Trophoblast cell (in vitro differentiated cells and primary cell): Measurements from ENCODE around the gene ADCK2.

Experiments
- DNase-seq, 2 donors: peaks; one replicate each; pipeline ENCODE4 v3.0.0-alpha.2; 2016
- H2AFZ ChIP-seq: 2 replicates; pipeline ENCODE4 v1.6.1; 2013; ENCODE audit warnings: low read length, moderate library complexity, mild to moderate bottlenecking; ENCODE audit not compliant: insufficient read depth, poor library complexity
- H2AK5ac ChIP-seq: 2 replicates; pipeline ENCODE4 v1.6.1; 2013; ENCODE audit warnings: mild to moderate bottlenecking, low read length
- H2BK120ac ChIP-seq: 2 replicates; pipeline ENCODE4 v1.6.1; 2013; ENCODE audit warnings: low read length, mild to moderate bottlenecking, moderate library complexity; ENCODE audit not compliant: insufficient read depth, poor library complexity
- H2BK12ac ChIP-seq: 2 replicates; pipeline ENCODE4 v1.6.1; 2013; ENCODE audit warnings: mild to moderate bottlenecking, low read length, moderate library complexity
- H2BK5ac ChIP-seq: 2 replicates; pipeline ENCODE4 v1.6.1; 2013; ENCODE audit warnings: low read length, low read depth, moderate library complexity, mild to moderate bottlenecking; ENCODE audit not compliant: poor library complexity
- H3K14ac ChIP-seq: 2 replicates; pipeline ENCODE4 v1.6.1; 2013; ENCODE audit warnings: mild to moderate bottlenecking, low read length
- H3K18ac ChIP-seq: 2 replicates; pipeline ENCODE4 v1.6.1; 2013; ENCODE audit warnings: mild to moderate bottlenecking, low read length
- H3K23ac ChIP-seq: 2 replicates; pipeline ENCODE4 v1.6.1; 2013; ENCODE audit warnings: low read length
- H3K27ac ChIP-seq: 2 replicates; pipeline ENCODE4 v1.5.1; 2013; ENCODE audit warnings: low read depth, mild to moderate bottlenecking, inconsistent platforms, low read length, moderate library complexity
- H3K27me3 ChIP-seq: 2 replicates; pipeline ENCODE4 v1.6.1; 2013; ENCODE audit warnings: inconsistent platforms, mild to moderate bottlenecking, low read length, moderate library complexity; ENCODE audit not compliant: insufficient read depth
- H3K36me3 ChIP-seq, 2 experiments: 1 replicate in 1 of 2; 2 replicates in 1 of 2; pipeline ENCODE4 v1.6.1; 2013; ENCODE audit warnings: low read length in 2 of 2, mild to moderate bottlenecking in 2 of 2, moderate library complexity in 1 of 2; ENCODE audit not compliant: insufficient read depth in 2 of 2, control insufficient read depth in 1 of 2
- H3K4ac ChIP-seq: 2 replicates; pipeline ENCODE4 v1.6.1; 2013; ENCODE audit warnings: low read depth, mild to moderate bottlenecking, low read length, moderate library complexity
- H3K4me1 ChIP-seq, 2 experiments: 1 replicate in 1 of 2; 2 replicates in 1 of 2; pipeline ENCODE4 v1.6.1; 2013; ENCODE audit warnings: low read length in 2 of 2, mild to moderate bottlenecking in 2 of 2, moderate library complexity in 1 of 2; ENCODE audit not compliant: insufficient read depth in 2 of 2, control insufficient read depth in 1 of 2
- H3K4me2 ChIP-seq: 2 replicates; pipeline ENCODE4 v1.6.1; 2013; ENCODE audit warnings: inconsistent platforms, mild to moderate bottlenecking, low read length, moderate library complexity
- H3K4me3 ChIP-seq: 2 replicates; pipeline ENCODE4 v1.5.1; 2013; ENCODE audit warnings: mild to moderate bottlenecking, low read depth, low read length, inconsistent platforms
- H3K79me1 ChIP-seq: one replicate; pipeline ENCODE4 v1.6.1; 2013; ENCODE audit warnings: low read length
- H3K79me2 ChIP-seq: 2 replicates; pipeline ENCODE4 v1.6.1; 2013; ENCODE audit warnings: low read length, mild to moderate bottlenecking; ENCODE audit not compliant: control insufficient read depth, insufficient read depth, poor library complexity
- H3K9ac ChIP-seq: 2 replicates; pipeline ENCODE4 v1.6.1; 2013; ENCODE audit warnings: mild to moderate bottlenecking, low read length
- H3K9me3 ChIP-seq: 2 replicates; pipeline ENCODE4 v1.6.1; 2013; ENCODE audit warnings: low read depth, mild to moderate bottlenecking, control low read depth, inconsistent platforms, low read length; ENCODE audit not compliant: insufficient read depth
- H4K12ac ChIP-seq: 2 replicates; pipeline ENCODE4 v1.6.1; 2013; ENCODE audit warnings: low read depth, mild to moderate bottlenecking, low read length, moderate library complexity
- H4K8ac ChIP-seq: 2 replicates; pipeline ENCODE4 v1.6.1; 2013; ENCODE audit warnings: low read depth, mild to moderate bottlenecking, low read length, moderate library complexity
- H4K91ac ChIP-seq: one replicate; pipeline ENCODE4 v1.6.1; 2013; ENCODE audit warnings: low read depth, mild to moderate bottlenecking, low read length, moderate library complexity
- WGBS: extraction: QIAGEN DNeasy Blood & Tissue Kit; methylation state at CpG from one replicate; pipeline ENCODE4 v1.1.7; 2013; ENCODE audit warnings: missing lambda C conversion rate; ENCODE audit not compliant: insufficient read length, insufficient coverage; ENCODE audit errors: extremely low coverage; 5-methylcytosine and 5-hydroxymethylcytosine counted together

Gene ADCK2

DNA sequence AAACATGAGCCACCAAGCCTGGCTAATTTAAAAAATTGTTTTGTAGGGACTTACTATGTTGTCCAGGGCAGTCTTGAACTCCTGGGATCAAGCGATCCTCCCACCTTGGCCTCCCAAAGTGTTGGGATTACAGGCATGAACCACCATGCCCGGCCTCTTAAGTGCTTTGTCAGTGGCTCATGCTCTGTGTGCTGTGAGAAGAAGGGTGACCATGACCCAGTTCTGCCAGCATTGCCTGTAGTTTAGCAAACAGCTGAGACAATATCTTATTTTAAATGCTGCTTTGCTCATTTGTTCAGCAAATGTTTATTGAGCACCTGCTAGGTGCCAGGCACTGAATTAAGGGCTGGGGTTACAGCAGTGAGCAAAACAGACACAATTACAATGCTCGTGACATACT, 9.0 kb downstream of the ADCK2 start:
- Histone ChIP-seq H4K91ac (no peak overlapping the region), H2AFZ (no peak overlapping the region), H2AK5ac (no peak overlapping the region), H3K27me3 (no peaks in the 10 kb centered on the region), H3K9me3 (no peaks in the 10 kb centered on the region), H2BK12ac (no peak overlapping the region), H3K18ac (no peak overlapping the region), H3K4ac (no peak overlapping the region), H3K4me3 (no peak overlapping the region), H2BK120ac (no peak overlapping the region), H3K9ac (no peak overlapping the region), H4K8ac (no peak overlapping the region), H4K12ac (no peak overlapping the region), H3K27ac (no peak overlapping the region), H2BK5ac (no peak overlapping the region), H3K14ac (no peak overlapping the region), H3K79me1 (peaks cover 6% of the 10 kb centered on the region), H3K79me2 (no peaks in the 10 kb centered on the region), H3K36me3 (peaks cover 14 to 22% of the 10 kb centered on the region in 2 experiments), H3K23ac (no peak overlapping the region), H3K4me1 (peaks cover 4 to 10% of the 10 kb centered on the region in 2 experiments), H3K4me2 (no peak overlapping the region)
- DNase-seq: no peak
- WGBS: no CpG with 5 or more reads among the region's 3 CpGs

DNA sequence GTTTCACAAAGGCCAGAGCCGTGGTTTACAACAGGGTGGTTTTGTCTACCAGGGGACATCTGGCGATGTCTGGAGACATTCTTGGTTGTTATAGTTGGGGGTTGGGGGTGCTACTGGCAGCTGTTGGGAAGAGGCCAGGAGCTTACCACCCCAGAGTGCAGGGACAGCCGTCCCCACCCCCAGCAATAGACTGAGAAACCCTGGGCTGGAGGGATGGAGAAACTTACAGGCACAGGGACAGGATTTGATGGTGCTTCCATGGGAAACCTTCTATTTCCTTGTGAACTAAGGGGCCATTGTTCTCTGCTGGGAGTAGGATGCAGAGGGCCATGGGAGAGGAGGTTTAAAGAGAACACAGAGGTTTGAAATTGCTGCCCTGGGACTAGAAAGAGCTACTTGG, 10.9 kb downstream of the ADCK2 start:
- DNase-seq: no peak
- Histone ChIP-seq H3K4me1 (peaks cover 4 to 10% of the 10 kb centered on the region in 2 experiments), H4K91ac (peak overlapping the region; percentile 56), H3K14ac (no peak overlapping the region), H3K4me3 (no peak overlapping the region), H2BK12ac (no peak overlapping the region), H3K4ac (no peak overlapping the region), H3K9me3 (peaks cover 3% of the 10 kb centered on the region), H3K4me2 (no peak overlapping the region), H2BK120ac (no peak overlapping the region), H2AFZ (no peak overlapping the region), H3K79me2 (no peaks in the 10 kb centered on the region), H2BK5ac (no peak overlapping the region), H3K36me3 (peaks cover 17 to 27% of the 10 kb centered on the region in 2 experiments), H3K23ac (no peak overlapping the region), H3K79me1 (peaks cover 6% of the 10 kb centered on the region), H2AK5ac (no peak overlapping the region), H4K8ac (no peak overlapping the region), H4K12ac (no peak overlapping the region), H3K27me3 (no peaks in the 10 kb centered on the region), H3K27ac (peak overlapping the region; percentile 20), H3K18ac (no peak overlapping the region), H3K9ac (no peak overlapping the region)
- no CpG with 5 or more reads among the region's 3 CpGs for WGBS

DNA sequence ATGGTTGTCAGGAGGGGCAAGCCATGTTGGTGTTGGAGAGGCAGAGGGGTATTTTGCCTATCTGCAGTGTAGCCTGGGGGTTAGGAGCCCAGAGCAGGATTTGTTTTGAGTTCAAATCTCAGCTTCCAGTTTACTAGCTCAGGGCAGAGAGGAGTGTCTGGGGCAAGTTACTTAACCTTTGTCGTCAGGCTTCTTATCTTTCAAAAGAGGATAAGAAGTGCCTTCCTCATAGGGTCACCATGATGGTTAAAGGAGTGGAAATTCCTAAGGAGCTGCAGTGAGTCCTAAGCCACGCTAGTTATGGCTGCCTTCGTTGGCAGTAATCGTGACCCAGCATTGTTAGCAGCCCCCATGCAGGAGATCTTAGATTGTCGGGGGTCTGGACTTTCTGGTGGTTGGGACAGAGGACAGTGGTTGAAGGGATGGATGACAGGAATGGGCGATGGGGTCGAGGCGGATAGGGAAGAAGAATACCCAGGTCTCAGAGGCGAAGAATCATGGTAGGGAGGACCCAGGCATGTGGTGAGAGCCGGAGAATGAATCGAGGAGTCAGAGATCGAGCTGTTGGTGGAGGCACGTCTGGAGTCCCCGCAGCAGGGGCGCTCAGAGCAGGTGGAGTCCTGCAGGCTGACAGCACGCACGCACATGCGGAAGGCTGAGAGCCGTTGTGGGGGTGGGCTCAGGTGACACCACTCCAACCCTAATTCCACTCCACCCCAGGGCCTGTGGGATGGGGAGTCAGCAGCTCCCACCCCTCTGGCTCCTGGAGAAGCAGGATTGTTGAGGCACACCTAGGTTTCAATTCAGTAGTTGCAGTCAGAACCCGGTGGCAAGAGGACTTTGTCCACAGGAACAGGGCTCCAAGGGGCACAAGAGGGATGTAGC, 11.6 kb downstream of the ADCK2 start:
- H2BK12ac ChIP-seq: peak overlapping the region; percentile 45
- no peak overlapping the region for H3K23ac ChIP-seq
- peak overlapping the region; percentile 23 for H4K8ac ChIP-seq
- DNase-seq: peak; percentile 14 to 59
- peak overlapping the region; percentile 65 for H4K91ac ChIP-seq
- H3K36me3 ChIP-seq: peaks cover 14 to 24% of the 10 kb centered on the region in 2 experiments
- no CpG with 5 or more reads among the region's 20 CpGs for WGBS
- peaks cover 3% of the 10 kb centered on the region for H3K9me3 ChIP-seq
- no peak overlapping the region for H3K27ac ChIP-seq
- H3K4me3 ChIP-seq: no peak overlapping the region
- H3K9ac ChIP-seq: no peak overlapping the region
- no peak overlapping the region for H2AFZ ChIP-seq
- H3K14ac ChIP-seq: peak overlapping the region; percentile 49
- H3K4me1 ChIP-seq: peaks cover 4 to 10% of the 10 kb centered on the region in 2 experiments
- no peak overlapping the region for H3K4ac ChIP-seq
- H3K27me3 ChIP-seq: no peaks in the 10 kb centered on the region
- no peak overlapping the region for H4K12ac ChIP-seq
- no peaks in the 10 kb centered on the region for H3K79me2 ChIP-seq
- H2BK5ac ChIP-seq: peak overlapping the region; percentile 41
- H3K4me2 ChIP-seq: no peak overlapping the region
- H2BK120ac ChIP-seq: peak overlapping the region; percentile 71
- H2AK5ac ChIP-seq: peak overlapping the region; percentile 26
- H3K18ac ChIP-seq: peak overlapping the region; percentile 46
- H3K79me1 ChIP-seq: peaks cover 6% of the 10 kb centered on the region

DNA sequence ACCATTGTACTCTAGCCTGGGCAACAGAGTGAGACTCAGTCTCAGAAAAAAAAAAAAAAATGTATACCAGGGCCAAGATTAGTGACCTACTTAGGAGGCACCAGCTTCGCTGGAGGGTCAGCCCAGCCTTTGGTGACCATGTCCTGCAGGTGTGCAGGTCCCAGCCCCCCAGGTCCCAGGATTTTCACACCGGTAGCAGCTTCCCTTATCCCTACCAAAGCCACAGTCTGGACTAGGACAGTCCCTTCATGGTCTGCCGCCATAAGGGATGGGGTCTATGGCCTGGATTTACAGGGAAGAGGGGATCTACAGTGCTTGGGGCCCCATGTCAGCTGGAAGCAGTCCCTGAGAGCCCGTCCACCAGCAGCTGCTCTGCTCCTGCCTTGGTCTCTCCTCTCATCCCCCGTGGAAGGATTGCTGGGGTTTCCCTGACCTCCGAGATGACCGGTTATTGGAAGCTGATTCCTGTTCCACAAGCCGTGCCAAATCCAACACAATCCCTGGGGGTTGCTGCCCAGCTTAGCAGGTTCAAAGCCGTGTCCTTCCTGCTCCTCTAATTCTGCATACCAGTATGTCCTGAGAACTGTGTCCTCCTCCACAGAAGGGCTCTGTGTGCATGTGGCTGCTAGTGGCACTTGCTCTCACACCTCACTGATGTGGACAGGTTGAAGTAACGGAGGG, 12.8 kb downstream of the ADCK2 start:
- Histone ChIP-seq H3K4ac (no peak overlapping the region), H3K79me1 (peaks cover 6% of the 10 kb centered on the region), H3K4me1 (peaks cover 4 to 10% of the 10 kb centered on the region in 2 experiments), H3K9ac (no peak overlapping the region), H3K23ac (no peak overlapping the region), H4K12ac (no peak overlapping the region), H2AK5ac (no peak overlapping the region), H3K9me3 (peaks cover 5% of the 10 kb centered on the region), H3K4me3 (no peak overlapping the region), H2BK120ac (no peak overlapping the region), H2BK5ac (no peak overlapping the region), H3K79me2 (no peaks in the 10 kb centered on the region), H3K36me3 (peaks cover 18 to 30% of the 10 kb centered on the region in 2 experiments), H3K14ac (no peak overlapping the region), H3K27me3 (no peaks in the 10 kb centered on the region), H4K8ac (no peak overlapping the region), H3K27ac (no peak overlapping the region), H4K91ac (no peak overlapping the region), H2AFZ (no peak overlapping the region), H3K18ac (no peak overlapping the region), H3K4me2 (no peak overlapping the region), H2BK12ac (no peak overlapping the region)
- no peak for DNase-seq
- no CpG with 5 or more reads among the region's 10 CpGs for WGBS
